Natural killer cell (primary cell): Measurements from ENCODE around the gene UBP1. TPM values are rescaled to one million over a fixed set of nuclear protein-coding genes. Genes with fewer than 3 reads are reported as not detected.

ENCODE experiments used
- ATAC-seq, 3 donors: fragments of 150-1000 bp in 2 of 3; fragments of 200-7000 bp in 1 of 3; cut with Tn5 transposase; 1 replicate in 1 of 3; 2 replicates in 2 of 3; pipeline ENCODE4 v1.10.0; 2021; ENCODE audit warnings: mild to moderate bottlenecking in 2 of 3, moderate library complexity in 2 of 3
- DNase-seq, 2 donors: peaks; one replicate each; pipeline versions ENCODE4 v3.0.0 to v3.0.0-alpha.2; 2013 to 2021; ENCODE audit warnings: mixed read lengths in 1 of 2
- H3K27ac ChIP-seq: one replicate; pipeline ENCODE4 v1.5.1; 2013; ENCODE audit warnings: mild to moderate bottlenecking, low read length
- H3K27me3 ChIP-seq: one replicate; pipeline ENCODE4 v1.6.1; 2013; ENCODE audit warnings: low read length; ENCODE audit not compliant: control insufficient read depth, insufficient read depth
- H3K36me3 ChIP-seq: one replicate; pipeline ENCODE4 v1.6.1; 2013; ENCODE audit warnings: low read length; ENCODE audit not compliant: control insufficient read depth, insufficient read depth
- H3K4me1 ChIP-seq: one replicate; pipeline ENCODE4 v1.6.1; 2013; ENCODE audit warnings: low read length; ENCODE audit not compliant: control insufficient read depth, insufficient read depth
- H3K4me3 ChIP-seq: one replicate; pipeline ENCODE4 v1.5.1; 2013; ENCODE audit warnings: low read length
- H3K9me3 ChIP-seq: one replicate; pipeline ENCODE4 v1.6.1; 2013; ENCODE audit warnings: low read length; ENCODE audit not compliant: control insufficient read depth, insufficient read depth
- H3K27ac Mint-ChIP-seq, 2 donors: one replicate each; pipeline ENCODE4 v1.8.0; 2022; ENCODE audit warnings: mild to moderate bottlenecking in 2 of 2, mixed read lengths in 2 of 2, moderate library complexity in 1 of 2
- H3K27me3 Mint-ChIP-seq, 2 donors: one replicate each; pipeline ENCODE4 v1.8.0; 2022; ENCODE audit warnings: low read depth in 2 of 2, mixed read lengths in 2 of 2
- H3K36me3 Mint-ChIP-seq: one replicate; pipeline ENCODE4 v1.8.0; 2022; ENCODE audit warnings: mixed read lengths
- H3K4me1 Mint-ChIP-seq, 2 donors: one replicate each; pipeline ENCODE4 v1.8.0; 2022; ENCODE audit warnings: mixed read lengths in 2 of 2
- H3K4me3 Mint-ChIP-seq: one replicate; pipeline ENCODE4 v1.8.0; 2022; ENCODE audit warnings: mild to moderate bottlenecking, moderate library complexity, mixed read lengths
- H3K9me3 Mint-ChIP-seq, 2 donors: one replicate each; pipeline ENCODE4 v1.8.0; 2022; ENCODE audit warnings: mixed read lengths in 2 of 2
- WGBS: methylation state at CpG from one replicate; pipeline ENCODE4 v1.1.7; 2013; ENCODE audit warnings: missing lambda C conversion rate; ENCODE audit not compliant: insufficient coverage; 5-methylcytosine and 5-hydroxymethylcytosine counted together
- intact Hi-C: fragments of 100-400 bp; cut with micrococcal nuclease; formaldehyde crosslinking; loops from one replicate; pipeline ENCODE4 v1.14.2; 2022
- total RNA-seq, 4 donors: library from RNA; stranded (reverse); fragments of 120-200 nt in 1 of 4; gene quantifications; one replicate each; pipeline versions ENCODE4 v1.2.3 to v1.2.4, GENCODE V29; 2013 to 2022
- TF ChIP-seq, protein P1 (sequence below): fragments of 200-600 bp; IDR thresholded peaks from one replicate; pipeline ENCODE4 v1.8.0; 2022; ENCODE audit warnings: antibody characterized with exemption

The UBP1 gene
- total RNA-seq, 3 donors from 2014 or later (not counting 1 experiment from before 2014, with no cell fraction given) = 70.3 to 78.4 (median 76.7) TPM

- Mint-ChIP-seq H3K4me1 (peaks cover 32 to 35% of the 10 kb centered on the region in 2 donors), H3K27me3 (no peaks in the 10 kb centered on the region), H3K36me3 (no peaks in the 10 kb centered on the region), H3K4me3 (no peak overlapping the region), H3K9me3 (no peaks in the 10 kb centered on the region), H3K27ac (no peak overlapping the region)
- intact Hi-C loops = no loop called here
- TF ChIP-seq, protein P1, sequence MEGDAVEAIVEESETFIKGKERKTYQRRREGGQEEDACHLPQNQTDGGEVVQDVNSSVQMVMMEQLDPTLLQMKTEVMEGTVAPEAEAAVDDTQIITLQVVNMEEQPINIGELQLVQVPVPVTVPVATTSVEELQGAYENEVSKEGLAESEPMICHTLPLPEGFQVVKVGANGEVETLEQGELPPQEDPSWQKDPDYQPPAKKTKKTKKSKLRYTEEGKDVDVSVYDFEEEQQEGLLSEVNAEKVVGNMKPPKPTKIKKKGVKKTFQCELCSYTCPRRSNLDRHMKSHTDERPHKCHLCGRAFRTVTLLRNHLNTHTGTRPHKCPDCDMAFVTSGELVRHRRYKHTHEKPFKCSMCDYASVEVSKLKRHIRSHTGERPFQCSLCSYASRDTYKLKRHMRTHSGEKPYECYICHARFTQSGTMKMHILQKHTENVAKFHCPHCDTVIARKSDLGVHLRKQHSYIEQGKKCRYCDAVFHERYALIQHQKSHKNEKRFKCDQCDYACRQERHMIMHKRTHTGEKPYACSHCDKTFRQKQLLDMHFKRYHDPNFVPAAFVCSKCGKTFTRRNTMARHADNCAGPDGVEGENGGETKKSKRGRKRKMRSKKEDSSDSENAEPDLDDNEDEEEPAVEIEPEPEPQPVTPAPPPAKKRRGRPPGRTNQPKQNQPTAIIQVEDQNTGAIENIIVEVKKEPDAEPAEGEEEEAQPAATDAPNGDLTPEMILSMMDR = no peak
- Histone ChIP-seq H3K27me3 (no peaks in the 10 kb centered on the region), H3K4me3 (no peak overlapping the region), H3K27ac (no peak overlapping the region), H3K36me3 (peaks cover 29% of the 10 kb centered on the region), H3K9me3 (no peaks in the 10 kb centered on the region), H3K4me1 (no peaks in the 10 kb centered on the region)
- DNase-seq = no peak
- WGBS = 95% methylated on average over 8 of the region's 10 CpGs
- no peak for ATAC-seq
Measured at GRCh38 chr3:33424606-33425452, 15.4 kb downstream of the UBP1 start.

- WGBS = 96% methylated on average over 2 of the region's 2 CpGs
- Mint-ChIP-seq H3K4me1 (peaks cover 13 to 15% of the 10 kb centered on the region in 2 donors), H3K36me3 (peaks cover 7% of the 10 kb centered on the region), H3K9me3 (no peaks in the 10 kb centered on the region), H3K27ac (peak overlapping the region in 1 of 2 donors; percentile 38), H3K4me3 (no peak overlapping the region), H3K27me3 (no peaks in the 10 kb centered on the region)
- intact Hi-C loops = no loop called here
- Histone ChIP-seq H3K9me3 (no peaks in the 10 kb centered on the region), H3K36me3 (peaks cover 37% of the 10 kb centered on the region), H3K27me3 (no peaks in the 10 kb centered on the region), H3K4me1 (no peaks in the 10 kb centered on the region), H3K4me3 (no peak overlapping the region), H3K27ac (no peak overlapping the region)
- TF ChIP-seq, protein P1 = no peak
- DNase-seq (no peak), ATAC-seq (no peak)
Measured at GRCh38 chr3:33420966-33421365, 19.2 kb downstream of the UBP1 start.

DNA sequence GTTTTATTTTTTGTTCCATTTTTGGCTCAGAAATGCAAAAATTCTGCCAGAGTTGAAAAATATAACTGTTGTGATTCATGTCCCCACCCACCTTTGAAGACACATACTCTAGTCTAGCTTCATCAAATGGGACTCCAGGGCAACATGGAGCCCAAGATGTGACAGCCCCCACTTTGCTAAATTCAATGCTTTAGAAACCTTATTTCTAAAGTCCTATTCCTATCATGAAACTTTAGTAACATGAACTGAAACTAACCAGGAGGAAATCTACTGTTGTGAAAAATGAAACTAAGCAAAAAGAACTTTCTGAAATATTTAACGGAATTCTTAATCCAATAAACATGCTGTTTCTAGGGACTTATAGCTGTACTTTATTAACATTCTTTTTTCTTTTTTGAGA lies 20.3 kb downstream of the UBP1 start:
- Histone ChIP-seq H3K9me3 (no peaks in the 10 kb centered on the region), H3K4me1 (no peaks in the 10 kb centered on the region), H3K36me3 (peaks cover 39% of the 10 kb centered on the region), H3K4me3 (no peak overlapping the region), H3K27me3 (no peaks in the 10 kb centered on the region), H3K27ac (no peak overlapping the region)
- intact Hi-C loops = no loop called here
- Mint-ChIP-seq H3K4me1 (peaks cover 16 to 17% of the 10 kb centered on the region in 2 donors), H3K4me3 (no peak overlapping the region), H3K36me3 (peaks cover 7% of the 10 kb centered on the region), H3K27ac (no peak overlapping the region), H3K9me3 (no peaks in the 10 kb centered on the region), H3K27me3 (no peaks in the 10 kb centered on the region)
- TF ChIP-seq, protein P1 = no peak
- no peak for ATAC-seq
- no peak for DNase-seq
- WGBS = 50% methylated on average over 1 of the region's 1 CpG
